EL (cell line): ENCODE data around the gene LRRC66.

ENCODE experiments used
- DNase-seq: peaks from one replicate; pipeline ENCODE4 v3.0.0-alpha.2; 2016

Gene LRRC66

DNA sequence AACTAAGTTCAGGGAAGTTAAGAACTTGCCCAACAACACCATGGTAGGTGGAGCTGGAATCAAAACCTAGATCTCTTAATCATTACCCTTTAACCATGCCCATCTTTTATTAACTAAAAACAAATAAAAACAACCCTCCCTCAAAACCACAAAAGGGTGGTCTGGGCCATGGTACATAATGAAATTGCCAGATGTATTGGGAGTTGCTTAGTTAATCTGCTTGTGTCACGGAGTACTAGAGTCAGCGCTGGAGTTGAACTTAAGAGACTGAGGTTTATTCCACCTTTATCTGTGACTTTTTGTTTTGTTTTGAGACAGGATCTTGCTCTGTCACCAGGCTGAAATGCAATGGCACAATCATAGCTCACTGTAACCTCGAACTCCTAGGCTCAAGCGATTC is 13.3 kb downstream of the LRRC66 start:
- no peak for DNase-seq

DNA sequence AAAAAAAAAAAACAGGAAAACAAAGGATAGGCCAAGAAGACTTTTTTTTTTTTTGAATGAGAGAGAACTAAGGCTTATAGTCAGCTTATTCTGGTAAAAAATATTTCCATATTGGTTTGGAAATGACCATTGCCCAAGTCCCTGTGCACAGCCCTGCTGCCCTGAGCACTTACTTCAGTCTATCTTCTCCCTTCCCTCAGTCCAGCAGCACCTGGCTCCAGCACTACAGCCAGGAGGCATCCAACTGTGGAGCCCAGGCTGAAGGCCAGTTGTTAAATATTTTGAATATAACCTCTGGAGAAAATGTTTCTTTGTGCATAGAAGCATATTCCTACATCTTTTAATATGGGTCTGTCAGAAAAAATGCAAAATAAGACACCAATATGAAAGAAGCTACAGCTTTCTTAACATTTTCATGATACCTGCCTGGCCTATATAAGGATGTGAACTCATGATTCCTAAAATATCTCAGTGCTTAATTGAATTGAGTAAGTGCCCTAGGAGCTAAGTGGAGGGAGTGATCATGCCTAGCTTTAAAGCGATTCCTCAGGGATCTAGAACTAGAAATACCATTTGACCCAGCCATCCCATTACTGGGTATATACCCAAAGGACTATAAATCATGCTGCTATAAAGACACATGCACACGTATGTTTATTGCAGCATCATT is 14.4 kb downstream of the LRRC66 start:
- no peak for DNase-seq

DNA sequence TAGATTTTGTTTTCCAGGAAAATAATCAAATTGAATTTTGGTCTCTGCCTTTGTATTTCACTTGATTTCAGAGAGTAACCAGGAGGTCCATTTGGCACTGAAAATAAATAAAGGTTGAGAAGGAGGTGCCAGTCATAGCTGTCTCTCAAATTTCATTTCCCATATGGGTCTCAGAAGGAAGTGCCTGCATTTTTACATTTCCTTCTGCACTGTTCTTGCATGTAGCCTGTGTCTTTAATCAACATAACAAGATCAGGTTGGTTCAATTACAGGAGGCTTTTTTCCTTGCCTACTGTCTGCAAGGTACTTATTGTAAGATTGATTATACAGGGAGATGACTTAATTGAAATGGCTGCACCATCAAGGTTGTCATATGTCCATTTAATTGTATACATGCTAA is 15.7 kb downstream of the LRRC66 start:
- no peak for DNase-seq

GRCh38 chr4:52001616-52002015 is 18.5 kb downstream of the LRRC66 start:
- DNase-seq = no peak

DNA sequence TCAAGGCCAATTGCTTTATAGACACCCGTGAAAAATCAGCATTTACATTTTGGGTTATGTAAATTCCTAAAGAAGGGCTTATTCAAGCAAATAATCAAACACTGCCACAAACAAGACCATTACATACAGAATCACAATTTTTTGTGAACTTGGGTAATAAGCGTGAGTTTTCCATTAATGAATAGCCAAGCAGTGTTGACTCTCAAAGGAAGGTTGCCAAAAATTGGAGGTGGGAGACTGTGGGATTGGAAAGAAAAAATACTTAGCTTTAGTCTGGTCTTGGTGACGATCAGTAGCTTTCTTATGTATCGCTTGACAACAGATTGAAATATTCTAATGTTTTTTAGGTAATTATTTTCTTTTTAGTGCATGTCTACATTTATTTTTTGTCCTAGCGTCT is 20.9 kb downstream of the LRRC66 start:
- no peak for DNase-seq

GRCh38 chr4:51998837-51999236 is 21.3 kb downstream of the LRRC66 start:
- no peak for DNase-seq

DNA sequence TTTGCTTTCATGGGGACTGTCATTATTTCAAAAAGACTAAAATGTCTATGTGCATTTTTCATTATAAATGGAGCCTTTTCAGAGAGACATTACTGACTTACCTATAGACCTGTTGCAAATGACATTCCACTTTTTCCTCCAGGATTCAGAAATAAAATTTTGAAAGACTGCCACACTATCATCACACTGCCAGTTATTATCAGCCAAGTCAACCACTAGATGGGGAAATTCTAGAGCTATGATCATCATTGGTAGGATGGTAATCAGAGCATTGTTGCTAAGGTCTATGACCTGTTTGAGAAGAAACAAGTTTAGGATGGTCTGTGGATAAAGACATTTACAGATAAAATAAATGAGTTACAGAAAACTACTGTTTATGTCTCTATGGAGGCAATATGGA is 22.5 kb downstream of the LRRC66 start:
- DNase-seq = no peak

DNA sequence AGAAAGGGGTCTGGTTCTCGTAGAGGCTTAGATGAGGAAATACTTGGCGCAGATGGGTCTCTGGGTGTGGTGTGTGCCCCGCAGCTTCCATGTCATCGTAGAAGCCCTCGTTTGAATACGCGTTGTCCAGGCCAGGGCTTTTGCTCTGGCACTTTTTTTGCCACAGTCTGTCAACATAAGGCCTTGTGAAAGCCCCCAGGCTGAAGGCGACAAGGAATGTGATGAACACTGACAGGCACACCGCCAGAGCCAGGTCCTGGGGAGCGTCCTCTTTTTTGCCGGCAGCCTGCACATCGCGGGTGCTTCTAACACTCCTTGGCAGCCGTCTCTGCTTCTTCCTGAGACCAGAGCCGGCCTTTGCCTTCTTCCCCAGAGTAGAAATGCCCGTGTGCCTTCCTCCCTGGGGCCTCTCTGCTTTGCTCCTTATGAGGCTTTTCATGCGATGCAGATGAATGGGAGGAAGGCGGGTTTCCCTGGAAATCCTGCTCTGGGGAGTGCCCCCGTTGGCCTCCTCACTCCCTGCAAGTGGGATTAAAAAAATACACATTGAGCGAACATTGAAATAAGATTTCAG is 24.4 kb downstream of the LRRC66 start:
- DNase-seq = no peak

DNA sequence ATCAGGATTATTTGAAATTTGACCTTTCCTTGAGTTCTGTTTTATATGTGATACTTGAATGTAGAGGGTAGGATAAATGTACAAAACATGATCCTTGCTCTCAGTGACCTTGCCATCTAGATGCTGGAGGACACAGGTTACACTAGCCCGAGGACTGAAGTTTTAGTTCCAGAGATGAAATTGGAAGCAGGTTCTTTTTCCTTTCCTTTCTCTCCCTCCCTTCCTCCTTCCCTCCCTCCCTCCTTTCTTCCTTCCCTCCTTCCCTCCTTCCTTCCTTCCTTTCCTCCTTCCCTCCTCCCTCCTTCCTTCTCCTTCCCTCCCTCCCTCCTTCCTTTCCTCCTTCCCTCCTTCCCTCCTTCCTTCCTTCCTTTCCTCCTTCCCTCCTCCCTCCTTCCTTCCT is 54.3 kb downstream of the LRRC66 start:
- DNase-seq = no peak

GRCh38 chr4:51963841-51964517 is 56.2 kb downstream of the LRRC66 start:
- no peak for DNase-seq

DNA sequence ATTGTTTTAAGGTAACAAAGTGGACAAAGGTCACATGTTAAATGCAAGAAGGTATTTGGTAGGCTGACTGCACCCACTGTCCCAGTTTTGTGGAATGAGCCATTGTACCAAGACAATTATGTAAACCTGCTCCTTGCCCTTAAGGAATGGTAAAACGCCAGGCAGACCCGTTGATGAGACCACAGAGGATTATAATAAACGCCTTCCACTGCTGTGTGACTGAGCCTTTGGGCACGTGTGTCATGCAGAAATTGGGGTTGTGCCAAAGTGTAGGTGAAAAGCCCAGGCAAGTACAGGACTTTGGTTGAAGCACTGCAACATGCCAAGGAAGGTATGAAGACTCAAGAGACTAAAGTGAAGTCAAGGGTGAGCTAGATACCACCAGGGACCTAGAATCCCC is 59.7 kb downstream of the LRRC66 start:
- no peak for DNase-seq

DNA sequence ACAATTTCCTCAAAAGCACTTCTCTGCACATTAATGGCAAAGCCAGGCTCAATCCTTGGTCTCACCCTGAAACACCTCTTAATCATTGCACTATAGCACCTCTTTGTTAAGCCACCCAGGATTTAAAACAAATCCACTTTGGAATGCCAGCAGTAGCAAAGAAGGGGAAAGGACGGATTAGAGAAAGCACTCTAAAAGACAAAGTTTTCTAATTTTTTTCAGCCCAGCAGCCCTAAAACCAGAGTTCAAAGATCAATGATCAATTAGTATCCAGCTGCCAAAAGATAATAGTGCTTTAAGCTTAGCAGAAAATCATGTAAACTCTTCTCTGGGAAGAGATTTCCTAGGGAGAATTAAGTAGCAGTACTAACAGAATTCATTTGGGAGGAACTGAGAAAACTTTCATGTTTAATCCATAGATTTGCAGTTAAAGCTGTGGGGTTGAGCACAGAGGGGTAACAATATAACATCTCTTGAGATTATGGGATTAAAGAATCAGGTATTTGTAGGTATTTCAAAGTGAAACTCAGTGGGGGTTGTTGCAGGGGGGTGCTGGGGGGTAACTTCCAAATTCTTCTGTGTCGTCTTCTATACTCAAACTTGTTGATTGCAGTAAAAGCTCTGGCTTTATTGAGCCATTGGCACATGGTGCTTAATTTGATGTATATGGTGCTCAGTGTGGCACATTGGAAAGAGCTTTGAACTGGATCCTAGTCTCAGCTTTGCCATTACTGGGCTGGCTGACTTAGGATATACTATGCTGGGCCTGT is 61.8 kb downstream of the LRRC66 start:
- no peak for DNase-seq
